ENCODE data around the gene CAMKMT.
A peak's percentile ranks its signal among the peaks of the same experiment; 100 is the strongest.

Gene CAMKMT

GRCh38 chr2:44444881-44445280, 83.1 kb downstream of the CAMKMT start:
- Histone ChIP-seq H3K27ac (ENCODE audit: low read depth, low read length) (no peak overlapping the region), H3K4me1 (ENCODE audit: control insufficient read depth, insufficient read depth, low read length) (peaks cover 29% of the 10 kb centered on the region), H3K27me3 (ENCODE audit: control insufficient read depth, insufficient read depth, low read length) (no peaks in the 10 kb centered on the region), H3K36me3 (ENCODE audit: control insufficient read depth, insufficient read depth, low read length) (0 out of 2 replicates have a peak, but pooled peaks cover 4% of the 10 kb centered on the region), H3K4me3 (ENCODE audit: low read depth, low read length) (no peak overlapping the region), H3K9me3 (ENCODE audit: control insufficient read depth, insufficient read depth, low read length) (0 out of 2 replicates have a peak, but pooled peaks cover 3% of the 10 kb centered on the region), H3K9ac (ENCODE audit: low read depth, low read length) (no peak overlapping the region)

- no peak overlapping the region for H3K27ac ChIP-seq (ENCODE audit: low read depth, low read length)
- H3K27me3 ChIP-seq (ENCODE audit: control insufficient read depth, insufficient read depth, low read length) = no peaks in the 10 kb centered on the region
- H3K4me1 ChIP-seq (ENCODE audit: control insufficient read depth, insufficient read depth, low read length) = peaks cover 11% of the 10 kb centered on the region; the same call in 1 of the 2 replicates
- H3K36me3 ChIP-seq (ENCODE audit: control insufficient read depth, insufficient read depth, low read length) = 0 out of 2 replicates have a peak, but pooled peaks cover 3% of the 10 kb centered on the region
- H3K9ac ChIP-seq (ENCODE audit: low read depth, low read length) = no peak overlapping the region
- no peak overlapping the region for H3K4me3 ChIP-seq (ENCODE audit: low read depth, low read length)
- 0 out of 2 replicates have a peak, but pooled peaks cover 3% of the 10 kb centered on the region for H3K9me3 ChIP-seq (ENCODE audit: control insufficient read depth, insufficient read depth, low read length)
Measured at GRCh38 chr2:44448860-44449527, 87.2 kb downstream of the CAMKMT start.

GRCh38 chr2:44450082-44450481, 88.3 kb downstream of the CAMKMT start:
- Histone ChIP-seq H3K27me3 (ENCODE audit: control insufficient read depth, insufficient read depth, low read length) (no peaks in the 10 kb centered on the region), H3K36me3 (ENCODE audit: control insufficient read depth, insufficient read depth, low read length) (no peaks in the 10 kb centered on the region), H3K4me1 (ENCODE audit: control insufficient read depth, insufficient read depth, low read length) (peaks cover 21% of the 10 kb centered on the region), H3K9ac (ENCODE audit: low read depth, low read length) (no peak overlapping the region), H3K4me3 (ENCODE audit: low read depth, low read length) (no peak overlapping the region), H3K9me3 (ENCODE audit: control insufficient read depth, insufficient read depth, low read length) (no peaks in the 10 kb centered on the region), H3K27ac (ENCODE audit: low read depth, low read length) (no peak overlapping the region)

- Histone ChIP-seq H3K27me3 (ENCODE audit: control insufficient read depth, insufficient read depth, low read length) (no peaks in the 10 kb centered on the region), H3K36me3 (ENCODE audit: control insufficient read depth, insufficient read depth, low read length) (no peaks in the 10 kb centered on the region), H3K9me3 (ENCODE audit: control insufficient read depth, insufficient read depth, low read length) (no peaks in the 10 kb centered on the region), H3K27ac (ENCODE audit: low read depth, low read length) (no peak overlapping the region), H3K4me3 (ENCODE audit: low read depth, low read length) (no peak overlapping the region), H3K9ac (ENCODE audit: low read depth, low read length) (no peak overlapping the region), H3K4me1 (ENCODE audit: control insufficient read depth, insufficient read depth, low read length) (peaks cover 28% of the 10 kb centered on the region)
Measured at GRCh38 chr2:44450806-44451205, 89.1 kb downstream of the CAMKMT start.

- Histone ChIP-seq H3K9ac (ENCODE audit: low read depth, low read length) (no peak overlapping the region), H3K36me3 (ENCODE audit: control insufficient read depth, insufficient read depth, low read length) (no peaks in the 10 kb centered on the region), H3K4me1 (ENCODE audit: control insufficient read depth, insufficient read depth, low read length) (peaks cover 32% of the 10 kb centered on the region), H3K4me3 (ENCODE audit: low read depth, low read length) (no peak overlapping the region), H3K27ac (ENCODE audit: low read depth, low read length) (no peak overlapping the region), H3K27me3 (ENCODE audit: control insufficient read depth, insufficient read depth, low read length) (no peaks in the 10 kb centered on the region), H3K9me3 (ENCODE audit: control insufficient read depth, insufficient read depth, low read length) (no peaks in the 10 kb centered on the region)
Measured at GRCh38 chr2:44452069-44452583, 90.4 kb downstream of the CAMKMT start.

- Histone ChIP-seq H3K9ac (ENCODE audit: low read depth, low read length) (no peak overlapping the region), H3K36me3 (ENCODE audit: control insufficient read depth, insufficient read depth, low read length) (no peaks in the 10 kb centered on the region), H3K4me1 (ENCODE audit: control insufficient read depth, insufficient read depth, low read length) (peaks cover 32% of the 10 kb centered on the region), H3K4me3 (ENCODE audit: low read depth, low read length) (no peak overlapping the region), H3K27ac (ENCODE audit: low read depth, low read length) (no peak overlapping the region), H3K9me3 (ENCODE audit: control insufficient read depth, insufficient read depth, low read length) (no peaks in the 10 kb centered on the region), H3K27me3 (ENCODE audit: control insufficient read depth, insufficient read depth, low read length) (no peaks in the 10 kb centered on the region)
Measured at GRCh38 chr2:44453259-44453658, 91.5 kb downstream of the CAMKMT start.

- Histone ChIP-seq H3K9me3 (ENCODE audit: control insufficient read depth, insufficient read depth, low read length) (no peaks in the 10 kb centered on the region), H3K36me3 (ENCODE audit: control insufficient read depth, insufficient read depth, low read length) (no peaks in the 10 kb centered on the region), H3K9ac (ENCODE audit: low read depth, low read length) (no peak overlapping the region), H3K27me3 (ENCODE audit: control insufficient read depth, insufficient read depth, low read length) (no peaks in the 10 kb centered on the region), H3K4me3 (ENCODE audit: low read depth, low read length) (no peak overlapping the region), H3K4me1 (ENCODE audit: control insufficient read depth, insufficient read depth, low read length) (peaks cover 36% of the 10 kb centered on the region), H3K27ac (ENCODE audit: low read depth, low read length) (no peak overlapping the region)
Measured at GRCh38 chr2:44455877-44456276, 94.1 kb downstream of the CAMKMT start.

- Histone ChIP-seq H3K27ac (ENCODE audit: low read depth, low read length) (no peak overlapping the region), H3K9ac (ENCODE audit: low read depth, low read length) (no peak overlapping the region), H3K27me3 (ENCODE audit: control insufficient read depth, insufficient read depth, low read length) (no peaks in the 10 kb centered on the region), H3K4me1 (ENCODE audit: control insufficient read depth, insufficient read depth, low read length) (peaks cover 46% of the 10 kb centered on the region), H3K36me3 (ENCODE audit: control insufficient read depth, insufficient read depth, low read length) (no peaks in the 10 kb centered on the region), H3K9me3 (ENCODE audit: control insufficient read depth, insufficient read depth, low read length) (no peaks in the 10 kb centered on the region), H3K4me3 (ENCODE audit: low read depth, low read length) (no peak overlapping the region)
Measured at GRCh38 chr2:44456946-44457345, 95.2 kb downstream of the CAMKMT start.

GRCh38 chr2:44459739-44460138, 98.0 kb downstream of the CAMKMT start:
- Histone ChIP-seq H3K9ac (ENCODE audit: low read depth, low read length) (no peak overlapping the region), H3K9me3 (ENCODE audit: control insufficient read depth, insufficient read depth, low read length) (peaks cover 9% of the 10 kb centered on the region), H3K27ac (ENCODE audit: low read depth, low read length) (peak overlapping the region; percentile 11), H3K4me3 (ENCODE audit: low read depth, low read length) (no peak overlapping the region), H3K27me3 (ENCODE audit: control insufficient read depth, insufficient read depth, low read length) (no peaks in the 10 kb centered on the region), H3K4me1 (ENCODE audit: control insufficient read depth, insufficient read depth, low read length) (peaks cover 63% of the 10 kb centered on the region), H3K36me3 (ENCODE audit: control insufficient read depth, insufficient read depth, low read length) (no peaks in the 10 kb centered on the region)

GRCh38 chr2:44462934-44463849, 101.4 kb downstream of the CAMKMT start:
- H3K9me3 ChIP-seq (ENCODE audit: control insufficient read depth, insufficient read depth, low read length) = peaks cover 29% of the 10 kb centered on the region
- H3K36me3 ChIP-seq (ENCODE audit: control insufficient read depth, insufficient read depth, low read length) = no peaks in the 10 kb centered on the region
- H3K4me1 ChIP-seq (ENCODE audit: control insufficient read depth, insufficient read depth, low read length) = peaks cover 49% of the 10 kb centered on the region
- peak overlapping the region; percentile 88 for H3K27ac ChIP-seq (ENCODE audit: low read depth, low read length)
- peak overlapping the region; percentile 2; the same call in 1 of the 2 replicates for H3K9ac ChIP-seq (ENCODE audit: low read depth, low read length)
- H3K27me3 ChIP-seq (ENCODE audit: control insufficient read depth, insufficient read depth, low read length) = no peaks in the 10 kb centered on the region
- no peak overlapping the region; the same call in 1 of the 2 replicates for H3K4me3 ChIP-seq (ENCODE audit: low read depth, low read length)

GRCh38 chr2:44464437-44464836, 102.7 kb downstream of the CAMKMT start:
- H3K9ac ChIP-seq (ENCODE audit: low read depth, low read length) = no peak overlapping the region
- H3K27ac ChIP-seq (ENCODE audit: low read depth, low read length) = peak overlapping the region; percentile 88
- H3K9me3 ChIP-seq (ENCODE audit: control insufficient read depth, insufficient read depth, low read length) = peaks cover 29% of the 10 kb centered on the region
- H3K4me3 ChIP-seq (ENCODE audit: low read depth, low read length) = no peak overlapping the region; the same call in 1 of the 2 replicates
- H3K4me1 ChIP-seq (ENCODE audit: control insufficient read depth, insufficient read depth, low read length) = peaks cover 44% of the 10 kb centered on the region
- no peaks in the 10 kb centered on the region for H3K36me3 ChIP-seq (ENCODE audit: control insufficient read depth, insufficient read depth, low read length)
- H3K27me3 ChIP-seq (ENCODE audit: control insufficient read depth, insufficient read depth, low read length) = no peaks in the 10 kb centered on the region

Measured in HUES48 (cell line).